IPS-15b (cell line): Measurements from ENCODE around the gene ASB10.

ENCODE experiments used
- H3K27me3 ChIP-seq: one replicate; pipeline ENCODE4 v1.6.1; 2013; ENCODE audit warnings: low read length; ENCODE audit not compliant: control insufficient read depth, insufficient read depth
- H3K36me3 ChIP-seq: one replicate; pipeline ENCODE4 v1.6.1; 2013; ENCODE audit warnings: low read length; ENCODE audit not compliant: control insufficient read depth, insufficient read depth
- H3K4me1 ChIP-seq: one replicate; pipeline ENCODE4 v1.6.1; 2013; ENCODE audit warnings: mild to moderate bottlenecking, low read length; ENCODE audit not compliant: control insufficient read depth, insufficient read depth
- H3K4me3 ChIP-seq: one replicate; pipeline ENCODE4 v1.5.1; 2013; ENCODE audit warnings: low read depth, low read length
- H3K9ac ChIP-seq: one replicate; pipeline ENCODE4 v1.6.1; 2013; ENCODE audit warnings: low read depth, mild to moderate bottlenecking, low read length
- H3K9me3 ChIP-seq: one replicate; pipeline ENCODE4 v1.6.1; 2013; ENCODE audit warnings: mild to moderate bottlenecking, low read length; ENCODE audit not compliant: control insufficient read depth, insufficient read depth

Gene ASB10, protein sequence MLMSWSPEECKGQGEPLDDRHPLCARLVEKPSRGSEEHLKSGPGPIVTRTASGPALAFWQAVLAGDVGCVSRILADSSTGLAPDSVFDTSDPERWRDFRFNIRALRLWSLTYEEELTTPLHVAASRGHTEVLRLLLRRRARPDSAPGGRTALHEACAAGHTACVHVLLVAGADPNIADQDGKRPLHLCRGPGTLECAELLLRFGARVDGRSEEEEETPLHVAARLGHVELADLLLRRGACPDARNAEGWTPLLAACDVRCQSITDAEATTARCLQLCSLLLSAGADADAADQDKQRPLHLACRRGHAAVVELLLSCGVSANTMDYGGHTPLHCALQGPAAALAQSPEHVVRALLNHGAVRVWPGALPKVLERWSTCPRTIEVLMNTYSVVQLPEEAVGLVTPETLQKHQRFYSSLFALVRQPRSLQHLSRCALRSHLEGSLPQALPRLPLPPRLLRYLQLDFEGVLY

DNA sequence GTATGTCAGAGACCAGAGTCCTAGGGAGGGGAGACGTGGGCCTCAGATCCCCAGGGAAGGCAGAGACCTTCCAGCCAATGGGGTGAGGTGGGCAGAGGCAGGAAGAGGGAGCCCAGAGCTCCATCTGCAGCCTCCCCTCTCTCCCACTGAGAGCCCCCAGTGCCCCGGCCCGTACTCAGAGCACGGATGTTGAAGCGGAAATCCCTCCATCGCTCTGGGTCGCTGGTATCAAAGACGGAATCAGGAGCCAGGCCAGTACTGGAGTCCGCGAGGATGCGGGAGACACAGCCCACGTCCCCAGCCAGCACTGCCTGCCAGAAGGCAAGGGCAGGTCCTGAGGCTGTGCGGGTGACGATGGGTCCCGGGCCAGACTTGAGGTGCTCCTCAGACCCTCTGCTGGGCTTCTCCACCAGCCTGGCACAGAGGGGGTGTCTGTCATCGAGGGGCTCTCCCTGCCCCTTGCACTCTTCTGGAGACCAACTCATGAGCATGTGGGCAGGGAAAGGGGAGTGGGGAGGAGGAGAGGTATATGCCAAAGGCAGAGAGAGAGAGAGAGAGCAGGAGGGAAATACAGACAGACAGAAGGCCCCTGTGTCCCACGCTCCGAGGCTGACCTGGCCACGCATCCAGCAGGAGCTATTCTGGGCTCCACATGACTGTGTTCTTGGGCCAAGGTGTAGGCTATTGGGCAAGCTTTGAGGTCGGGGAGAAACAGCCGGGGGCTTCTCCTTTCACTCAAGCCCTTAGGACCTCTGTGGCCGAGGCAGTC, at the start of gene ASB10:
Gene ASB10, minus strand, starts transcription at position 611 of the 769 bp plus-strand sequence. Its CDS starts 120 bp downstream, at position 491.
- no peaks in the 10 kb centered on the region for H3K27me3 ChIP-seq
- H3K9me3 ChIP-seq = no peaks in the 10 kb centered on the region

DNA sequence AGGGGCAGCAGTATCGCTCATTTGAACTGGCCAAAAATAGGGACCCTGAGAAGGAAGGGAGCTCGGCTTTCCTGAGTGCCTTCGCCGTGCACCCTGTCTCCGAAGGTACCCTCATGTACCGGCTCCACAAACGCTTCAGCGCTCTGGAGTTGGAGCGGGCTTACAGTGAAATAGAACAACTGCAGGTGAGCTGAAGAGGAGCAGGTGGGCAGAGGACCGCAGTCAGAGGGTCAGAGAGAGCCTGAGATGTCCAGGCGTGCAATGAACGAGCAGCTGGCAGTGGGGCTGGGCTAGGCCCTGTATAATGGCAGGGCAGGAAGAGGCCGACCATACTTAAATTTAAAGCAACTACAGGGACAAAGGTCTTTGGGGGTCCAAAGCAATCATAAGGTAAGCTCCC, 49.4 kb upstream of the ASB10 start:
- Histone ChIP-seq H3K36me3 (peaks cover 22% of the 10 kb centered on the region), H3K27me3 (no peaks in the 10 kb centered on the region), H3K9me3 (no peaks in the 10 kb centered on the region), H3K4me1 (peaks cover 3% of the 10 kb centered on the region), H3K9ac (no peak overlapping the region), H3K4me3 (no peak overlapping the region)

More for the DNA sequence above, at the start of gene ASB10:
- Histone ChIP-seq H3K4me3 (no peak within 1 kb of the TSS), H3K4me1 (no peaks in the 10 kb centered on the region), H3K9ac (no peak within 1 kb of the TSS), H3K36me3 (no peaks in the 10 kb centered on the region)

DNA sequence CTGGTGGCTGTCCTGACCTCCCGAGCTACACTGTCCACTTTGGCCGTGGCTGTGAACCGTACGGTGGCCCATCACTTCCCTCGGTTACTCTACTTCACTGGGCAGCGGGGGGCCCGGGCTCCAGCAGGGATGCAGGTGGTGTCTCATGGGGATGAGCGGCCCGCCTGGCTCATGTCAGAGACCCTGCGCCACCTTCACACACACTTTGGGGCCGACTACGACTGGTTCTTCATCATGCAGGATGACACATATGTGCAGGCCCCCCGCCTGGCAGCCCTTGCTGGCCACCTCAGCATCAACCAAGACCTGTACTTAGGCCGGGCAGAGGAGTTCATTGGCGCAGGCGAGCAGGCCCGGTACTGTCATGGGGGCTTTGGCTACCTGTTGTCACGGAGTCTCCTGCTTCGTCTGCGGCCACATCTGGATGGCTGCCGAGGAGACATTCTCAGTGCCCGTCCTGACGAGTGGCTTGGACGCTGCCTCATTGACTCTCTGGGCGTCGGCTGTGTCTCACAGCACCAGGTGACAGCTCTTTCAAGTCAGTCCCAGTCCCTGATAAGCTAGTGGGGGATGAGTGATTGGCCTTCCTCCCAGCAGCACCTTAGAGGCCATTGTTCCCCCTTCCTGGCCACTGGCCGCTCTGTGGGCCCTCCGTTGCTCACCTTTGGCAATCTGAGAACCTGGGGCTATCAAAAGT, 48.2 kb upstream of the ASB10 start:
- Histone ChIP-seq H3K4me1 (peaks cover 3% of the 10 kb centered on the region), H3K9me3 (no peaks in the 10 kb centered on the region), H3K27me3 (no peaks in the 10 kb centered on the region), H3K36me3 (peaks cover 22% of the 10 kb centered on the region), H3K4me3 (no peak overlapping the region), H3K9ac (no peak overlapping the region)

DNA sequence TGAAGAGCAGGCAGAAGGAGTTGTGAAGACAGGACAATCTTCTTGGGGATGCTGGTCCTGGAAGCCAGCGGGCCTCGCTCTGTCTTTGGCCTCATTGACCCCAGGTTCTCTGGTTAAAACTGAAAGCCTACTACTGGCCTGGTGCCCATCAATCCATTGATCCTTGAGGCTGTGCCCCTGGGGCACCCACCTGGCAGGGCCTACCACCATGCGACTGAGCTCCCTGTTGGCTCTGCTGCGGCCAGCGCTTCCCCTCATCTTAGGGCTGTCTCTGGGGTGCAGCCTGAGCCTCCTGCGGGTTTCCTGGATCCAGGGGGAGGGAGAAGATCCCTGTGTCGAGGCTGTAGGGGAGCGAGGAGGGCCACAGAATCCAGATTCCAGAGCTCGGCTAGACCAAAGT, 46.8 kb upstream of the ASB10 start:
- Histone ChIP-seq H3K4me1 (peaks cover 3% of the 10 kb centered on the region), H3K27me3 (no peaks in the 10 kb centered on the region), H3K36me3 (peaks cover 22% of the 10 kb centered on the region), H3K9me3 (no peaks in the 10 kb centered on the region), H3K9ac (peak overlapping the region; percentile 85), H3K4me3 (peak overlapping the region; percentile 79)

DNA sequence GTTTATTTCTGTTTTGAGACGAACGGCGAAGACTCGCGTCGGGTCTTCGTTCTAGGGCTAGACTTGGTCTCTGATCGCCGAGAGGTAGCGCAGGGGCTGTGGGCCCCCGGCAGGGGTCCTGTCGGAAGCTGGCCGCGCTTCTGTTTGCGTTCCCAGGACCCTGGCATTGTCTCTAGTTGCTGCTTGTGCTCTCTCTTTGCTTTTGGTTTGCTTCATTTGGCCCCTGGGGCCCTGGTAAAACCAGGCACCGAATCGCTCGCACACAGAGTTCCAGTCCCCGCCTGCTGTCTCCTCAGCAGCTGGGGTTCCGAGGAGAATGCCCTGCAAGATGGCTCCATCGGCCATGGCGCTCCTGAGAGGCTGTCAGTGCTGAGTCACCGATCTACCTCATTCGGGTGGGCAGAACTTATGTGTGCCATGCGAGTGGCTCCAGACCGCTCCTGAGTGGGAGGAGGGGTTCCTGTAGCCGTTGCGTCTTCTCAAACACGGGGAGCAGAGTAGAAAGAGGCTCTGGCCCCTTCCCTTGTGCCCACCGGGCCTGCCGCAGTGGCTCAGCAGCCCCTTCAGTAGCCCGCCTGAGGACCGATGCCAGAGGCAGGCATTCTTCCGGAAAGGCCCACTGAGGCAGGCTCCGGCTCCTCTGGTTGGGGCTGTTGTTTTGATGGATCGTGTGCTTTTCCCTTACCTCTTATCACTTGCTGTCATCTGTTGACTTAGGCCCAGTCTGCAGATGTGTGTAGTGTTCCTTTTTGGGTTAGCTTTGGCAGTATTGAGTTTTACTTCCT, 46.1 kb upstream of the ASB10 start:
- Histone ChIP-seq H3K27me3 (no peaks in the 10 kb centered on the region), H3K9me3 (no peaks in the 10 kb centered on the region), H3K4me1 (peaks cover 3% of the 10 kb centered on the region), H3K36me3 (peaks cover 22% of the 10 kb centered on the region), H3K9ac (peak overlapping the region; percentile 85), H3K4me3 (peak overlapping the region; percentile 79)

DNA sequence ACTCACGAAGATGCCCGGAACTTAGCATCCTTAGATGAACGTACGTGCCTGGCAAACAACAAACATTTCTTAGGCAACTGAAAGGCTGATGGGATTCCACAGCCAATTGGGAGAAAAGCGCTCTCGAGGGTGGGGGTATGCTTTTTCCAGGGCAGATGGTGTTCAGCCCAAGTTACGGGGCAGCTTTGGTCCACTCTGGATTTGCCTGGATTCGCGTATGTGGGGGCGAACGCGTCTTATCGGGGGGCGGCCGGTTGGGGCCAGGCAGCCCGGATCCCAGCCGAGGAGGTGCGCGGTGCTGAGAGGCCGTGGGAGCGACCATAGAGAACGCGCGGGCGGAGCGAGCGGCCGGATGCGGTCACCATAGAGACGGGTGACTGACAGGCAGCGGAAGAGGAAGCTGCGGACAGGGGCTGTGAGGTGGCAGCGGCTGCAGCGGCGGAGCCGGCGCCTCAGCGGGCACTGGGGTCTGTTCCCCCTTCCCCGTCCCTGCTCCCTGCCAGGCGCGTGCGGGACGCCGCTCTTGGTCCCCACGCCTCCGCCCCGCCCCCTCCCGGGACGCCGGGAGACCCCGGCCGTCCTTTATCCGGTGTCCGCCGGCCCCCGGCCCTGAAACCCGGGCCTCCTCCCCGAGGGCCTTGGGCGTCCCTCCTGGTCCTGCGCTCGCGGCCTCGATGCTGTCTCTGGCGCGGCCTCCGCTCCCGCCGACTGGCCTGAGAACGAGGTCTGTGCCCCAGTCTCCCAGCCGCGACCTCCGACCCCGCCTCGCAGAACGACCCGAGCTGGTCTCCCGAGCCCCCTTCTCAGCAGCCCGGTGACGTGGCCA, 45.3 kb upstream of the ASB10 start, which contains the start of gene CHPF2:
Gene CHPF2, plus strand, starts transcription at position 393 of the 826 bp plus-strand sequence. CDS start 1,529 bp downstream, outside the sequence.
- Histone ChIP-seq H3K36me3 (peaks cover 17% of the 10 kb centered on the region), H3K9me3 (no peaks in the 10 kb centered on the region), H3K4me1 (peaks cover 5% of the 10 kb centered on the region), H3K27me3 (no peaks in the 10 kb centered on the region), H3K4me3 (peak within 1 kb of the TSS; percentile 79), H3K9ac (peak within 1 kb of the TSS; percentile 85)

DNA sequence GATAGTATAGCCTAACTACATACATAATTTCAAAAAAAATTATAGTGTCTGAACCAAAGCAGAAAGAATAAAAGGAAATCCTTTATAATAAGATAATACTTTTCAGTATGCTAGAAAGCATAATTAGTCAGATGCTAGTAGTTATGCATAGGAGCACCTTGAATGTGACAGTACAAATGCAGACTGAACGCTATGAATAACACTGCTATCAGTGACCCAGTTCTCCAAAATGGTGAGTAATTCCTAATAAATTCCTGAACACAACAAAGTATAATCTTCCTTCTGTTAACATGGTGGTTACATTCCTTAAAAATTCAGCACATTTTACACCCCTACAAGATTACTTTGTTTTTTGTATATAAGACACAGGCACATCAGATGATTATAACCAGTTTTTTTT, 44.0 kb upstream of the ASB10 start:
- H3K4me1 ChIP-seq = peaks cover 6% of the 10 kb centered on the region
- no peaks in the 10 kb centered on the region for H3K27me3 ChIP-seq
- H3K9ac ChIP-seq = no peak overlapping the region
- peaks cover 11% of the 10 kb centered on the region for H3K36me3 ChIP-seq
- H3K9me3 ChIP-seq = no peaks in the 10 kb centered on the region
- no peak overlapping the region for H3K4me3 ChIP-seq

DNA sequence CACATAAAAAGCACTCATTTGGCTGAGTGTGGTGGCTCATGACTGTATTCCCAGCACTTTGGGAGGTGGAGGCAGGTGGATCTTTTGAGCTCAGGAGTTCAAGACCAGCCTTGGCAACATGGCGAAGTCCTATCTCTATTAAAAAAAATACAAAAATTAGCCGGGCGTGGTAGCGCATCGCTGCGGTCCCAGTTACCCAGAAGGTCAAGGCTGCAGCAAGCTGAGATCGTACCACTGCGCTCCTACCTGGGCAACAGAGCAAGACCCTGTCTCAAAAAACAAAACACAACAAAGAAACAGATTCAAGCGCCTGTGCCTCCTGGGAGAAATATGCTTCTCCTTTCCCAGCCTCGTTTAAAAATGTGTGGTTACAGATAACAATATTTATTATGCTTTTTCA, 42.2 kb upstream of the ASB10 start:
- Histone ChIP-seq H3K4me3 (no peak overlapping the region), H3K4me1 (peaks cover 9% of the 10 kb centered on the region), H3K27me3 (no peaks in the 10 kb centered on the region), H3K9ac (no peak overlapping the region), H3K9me3 (no peaks in the 10 kb centered on the region), H3K36me3 (peaks cover 5% of the 10 kb centered on the region)

DNA sequence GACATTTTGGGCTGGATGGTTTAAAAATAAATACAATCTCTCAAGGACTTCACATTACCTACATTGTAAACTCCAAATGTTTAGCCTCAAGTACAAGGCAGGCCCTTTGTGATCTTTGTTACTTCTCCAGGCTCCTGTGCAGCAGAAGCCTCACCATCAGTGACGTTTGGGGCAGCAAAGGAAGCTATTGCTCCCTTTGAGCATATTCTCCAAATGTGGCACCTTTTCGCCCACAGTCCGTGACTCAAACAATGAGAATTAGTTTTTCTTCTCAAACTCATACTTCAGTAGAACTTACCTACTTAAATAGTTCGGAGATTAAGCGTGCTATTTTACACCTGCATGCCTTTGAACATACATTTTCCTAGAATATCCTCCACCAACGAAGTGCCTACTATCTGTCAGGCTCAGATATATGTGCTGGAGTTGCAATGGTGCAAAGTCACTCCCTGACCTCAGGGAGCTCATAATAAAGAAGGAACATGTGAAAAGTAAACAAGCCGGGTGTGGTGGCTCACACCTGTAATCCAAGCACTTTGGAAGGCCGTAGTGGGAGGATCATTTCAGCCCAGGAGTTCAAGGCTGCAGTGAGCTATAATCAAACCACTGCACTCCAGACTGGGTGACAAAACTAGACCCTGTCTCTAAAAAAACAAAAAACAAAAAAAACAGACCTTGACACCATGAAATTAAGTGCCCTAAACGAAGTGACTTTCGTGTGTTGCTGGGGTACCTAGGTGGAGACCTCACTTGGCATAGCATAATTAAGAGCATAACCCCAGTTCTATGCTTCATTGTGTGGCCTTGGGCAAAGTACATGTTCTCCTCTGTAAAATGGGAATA, 41.2 kb upstream of the ASB10 start:
- Histone ChIP-seq H3K9ac (peak overlapping the region; percentile 79), H3K4me3 (peak overlapping the region; percentile 84), H3K36me3 (peaks cover 14% of the 10 kb centered on the region), H3K27me3 (no peaks in the 10 kb centered on the region), H3K9me3 (no peaks in the 10 kb centered on the region), H3K4me1 (peaks cover 6% of the 10 kb centered on the region)
